GM19372 (cell line): ENCODE data around the gene CLDN8.

Experiments
- ATAC-seq: cut with Tn5 transposase; IDR thresholded peaks from one replicate; pipeline ENCODE4 v1.9.1; 2021; ENCODE audit warnings: mild to moderate bottlenecking, low read depth, moderate library complexity; ENCODE audit not compliant: unreplicated experiment

The CLDN8 gene

GRCh38 chr21:30206551-30207251, 9.2 kb downstream of the CLDN8 start:
- no peak for ATAC-seq

DNA sequence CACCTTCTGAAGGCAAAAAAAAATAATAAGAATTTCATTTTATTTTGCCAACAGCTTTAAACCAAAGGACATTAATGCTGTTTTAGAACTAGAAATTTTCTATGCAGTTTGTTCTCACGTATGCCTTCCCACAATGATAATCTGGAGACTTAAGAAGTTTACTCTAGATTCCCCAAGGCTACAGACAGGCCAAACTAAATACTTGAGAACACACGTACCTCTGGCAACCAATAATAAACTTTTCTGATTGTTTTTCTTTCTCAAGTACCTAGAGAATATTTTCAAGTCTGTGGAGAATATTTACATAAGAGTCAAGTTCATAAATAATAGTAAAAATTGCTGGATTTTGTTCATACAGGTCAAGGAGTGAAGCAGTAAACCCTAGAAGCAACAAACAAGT, 15.9 kb downstream of the CLDN8 start:
- ATAC-seq, result no peak

DNA sequence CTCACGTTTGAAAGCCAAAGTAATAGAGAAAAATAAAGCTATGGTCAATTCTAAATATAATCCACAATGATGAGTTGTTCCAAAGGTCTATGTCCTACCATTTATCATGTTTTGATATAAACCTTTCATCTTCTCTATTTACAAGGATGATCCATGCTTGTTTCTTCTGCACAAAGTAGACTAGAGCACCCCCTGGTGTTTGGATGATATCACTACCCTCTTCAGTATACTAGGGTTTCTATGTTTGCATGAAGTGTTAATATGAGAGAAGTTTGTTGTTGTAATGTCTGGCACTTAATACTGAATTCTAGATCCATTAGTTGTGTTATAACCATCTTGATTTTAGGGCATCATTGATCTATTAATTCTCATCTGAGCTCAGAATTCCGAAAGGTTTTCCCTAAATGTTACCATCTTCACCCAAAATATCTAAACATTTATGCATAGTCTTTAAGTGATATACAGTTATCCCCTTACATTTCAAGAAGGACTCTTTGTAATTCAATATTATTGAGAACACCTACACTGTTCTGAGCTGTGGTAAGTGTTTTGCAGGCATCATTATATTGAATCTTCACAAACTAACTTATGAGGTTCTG, 21.1 kb downstream of the CLDN8 start:
- ATAC-seq, result no peak

GRCh38 chr21:30193201-30193600, 22.7 kb downstream of the CLDN8 start:
- no peak for ATAC-seq

GRCh38 chr21:30190554-30190953, 25.3 kb downstream of the CLDN8 start:
- no peak for ATAC-seq

- no peak for ATAC-seq
Observed at GRCh38 chr21:30189773-30190172, 26.1 kb downstream of the CLDN8 start.

DNA sequence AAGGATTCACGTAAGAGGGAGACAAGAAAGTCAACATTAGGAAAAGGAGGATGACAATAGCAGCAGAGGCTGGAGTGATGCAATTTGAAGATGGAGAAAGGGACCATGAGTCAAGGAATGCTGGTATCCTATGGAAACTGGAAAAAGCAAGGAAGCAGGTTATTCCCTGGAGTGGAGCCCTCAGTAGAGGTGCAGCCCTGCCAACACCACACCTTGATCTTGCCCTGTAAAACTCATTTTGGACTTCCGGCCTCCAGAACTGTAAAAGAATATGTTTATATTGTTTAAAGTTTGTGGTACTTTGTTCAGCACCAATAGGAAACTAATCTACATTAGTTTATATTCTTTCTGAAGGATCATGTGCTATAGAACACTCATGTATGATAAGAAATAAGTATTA, 29.7 kb downstream of the CLDN8 start:
- no peak for ATAC-seq

- ATAC-seq, result no peak
Observed at GRCh38 chr21:30168086-30168485, 47.8 kb downstream of the CLDN8 start.

DNA sequence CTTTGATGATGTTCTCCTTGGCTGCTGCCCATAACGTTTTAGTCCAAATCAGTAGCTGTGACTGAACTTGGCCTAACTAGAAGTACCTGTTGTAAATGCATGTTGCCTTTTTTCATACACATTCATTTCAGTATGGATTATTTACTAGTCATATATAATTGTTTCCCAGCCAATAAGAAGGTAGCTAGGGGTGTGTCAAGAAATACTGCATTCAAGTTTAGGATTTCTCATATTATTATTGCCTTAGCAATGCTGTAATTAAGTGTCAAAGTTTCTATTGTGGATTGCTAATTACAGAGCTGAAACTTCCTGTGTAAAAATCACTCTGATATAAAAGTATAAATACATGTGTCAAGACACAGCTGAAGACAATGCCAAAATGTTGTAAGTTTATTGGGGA, 49.2 kb downstream of the CLDN8 start, which contains the start of gene CLDN17:
Gene CLDN17 (minus strand): TSS at position 101 of the 400 bp plus-strand sequence. CDS start 188 bp downstream, outside the sequence.
- no peak for ATAC-seq

GRCh38 chr21:30166171-30166570, 49.7 kb downstream of the CLDN8 start:
- no peak for ATAC-seq

DNA sequence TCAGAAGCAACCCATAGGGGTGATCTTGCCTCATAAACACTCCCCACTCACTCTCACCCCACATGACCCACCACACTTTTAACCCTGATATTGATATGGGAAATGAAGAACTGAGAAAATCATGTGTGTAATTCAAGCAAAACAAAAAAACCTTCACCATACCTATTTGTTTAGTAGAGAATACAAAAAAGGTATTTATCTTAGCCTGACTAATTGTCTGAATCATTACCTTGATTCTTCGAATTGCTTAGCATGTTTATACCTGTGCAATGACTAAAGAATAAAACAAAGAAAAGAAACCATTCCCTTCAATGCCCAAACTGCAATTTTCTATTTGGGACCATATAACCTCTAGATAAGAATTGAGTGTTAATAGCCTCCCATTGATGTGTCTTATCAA, 51.1 kb downstream of the CLDN8 start:
- ATAC-seq, result no peak
